ENCODE results near the gene SGSM1. TPM values are rescaled to one million over a fixed set of nuclear protein-coding genes. Genes with fewer than 3 reads are reported as not detected.

Gene SGSM1
- total RNA-seq, 1 experiment from 2014 or later: not detected

GRCh38 chr22:24801901-24802465 lies 4.0 kb upstream of the SGSM1 start:
- no peaks in the 10 kb centered on the region for H3K27me3 ChIP-seq (ENCODE audit: low read length)
- H4K20me1 ChIP-seq (ENCODE audit: insufficient read depth, low read depth, low read length): no peaks in the 10 kb centered on the region
- H3K27ac ChIP-seq (ENCODE audit: low read length): no peak overlapping the region
- no peaks in the 10 kb centered on the region for H3K9me2 ChIP-seq (replicated peaks; ENCODE audit: insufficient read depth, low read length)
- H3K4me3 ChIP-seq (ENCODE audit: low read length): no peak overlapping the region
- no peaks in the 10 kb centered on the region for H3K79me2 ChIP-seq (ENCODE audit: low read length)
- DNase-seq: no peak
- no peak overlapping the region for H2AFZ ChIP-seq (ENCODE audit: low read length)
- no peaks in the 10 kb centered on the region for H3K9me3 ChIP-seq (ENCODE audit: low read length)
- no peaks in the 10 kb centered on the region for H3K36me3 ChIP-seq (ENCODE audit: insufficient read depth, low read length)
- H3K9ac ChIP-seq (ENCODE audit: low read length): no peak overlapping the region
- H3K4me2 ChIP-seq (ENCODE audit: low read depth, low read length, poor library complexity, severe bottlenecking): no peak overlapping the region
- H3K4me1 ChIP-seq (ENCODE audit: low read length): no peaks in the 10 kb centered on the region

GRCh38 chr22:24803064-24803542 lies 2.9 kb upstream of the SGSM1 start:
- no peaks in the 10 kb centered on the region for H3K27me3 ChIP-seq (ENCODE audit: low read length)
- no peaks in the 10 kb centered on the region for H3K9me3 ChIP-seq (ENCODE audit: low read length)
- H3K4me1 ChIP-seq (ENCODE audit: low read length): no peaks in the 10 kb centered on the region
- no peaks in the 10 kb centered on the region for H3K9me2 ChIP-seq (replicated peaks; ENCODE audit: insufficient read depth, low read length)
- no peak overlapping the region for H3K9ac ChIP-seq (ENCODE audit: low read length)
- no peak overlapping the region for H3K4me2 ChIP-seq (ENCODE audit: low read depth, low read length, poor library complexity, severe bottlenecking)
- no peak overlapping the region for H2AFZ ChIP-seq (ENCODE audit: low read length)
- no peaks in the 10 kb centered on the region for H4K20me1 ChIP-seq (ENCODE audit: insufficient read depth, low read depth, low read length)
- no peaks in the 10 kb centered on the region for H3K79me2 ChIP-seq (ENCODE audit: low read length)
- H3K4me3 ChIP-seq (ENCODE audit: low read length): no peak overlapping the region
- DNase-seq: peak; percentile 74
- H3K36me3 ChIP-seq (ENCODE audit: insufficient read depth, low read length): no peaks in the 10 kb centered on the region
- H3K27ac ChIP-seq (ENCODE audit: low read length): no peak overlapping the region

GRCh38 chr22:24806663-24807001 lies 621 bp downstream of the SGSM1 start:
- no peaks in the 10 kb centered on the region for H3K79me2 ChIP-seq (ENCODE audit: low read length)
- H3K4me2 ChIP-seq (ENCODE audit: low read depth, low read length, poor library complexity, severe bottlenecking): no peak overlapping the region
- DNase-seq: no peak
- H3K4me1 ChIP-seq (ENCODE audit: low read length): no peaks in the 10 kb centered on the region
- no peaks in the 10 kb centered on the region for H4K20me1 ChIP-seq (ENCODE audit: insufficient read depth, low read depth, low read length)
- H3K9ac ChIP-seq (ENCODE audit: low read length): no peak overlapping the region
- H2AFZ ChIP-seq (ENCODE audit: low read length): no peak overlapping the region
- no peaks in the 10 kb centered on the region for H3K27me3 ChIP-seq (ENCODE audit: low read length)
- H3K9me3 ChIP-seq (ENCODE audit: low read length): no peaks in the 10 kb centered on the region
- H3K9me2 ChIP-seq (replicated peaks; ENCODE audit: insufficient read depth, low read length): no peaks in the 10 kb centered on the region
- no peaks in the 10 kb centered on the region for H3K36me3 ChIP-seq (ENCODE audit: insufficient read depth, low read length)
- H3K27ac ChIP-seq (ENCODE audit: low read length): no peak overlapping the region
- H3K4me3 ChIP-seq (ENCODE audit: low read length): no peak overlapping the region

- Histone ChIP-seq H3K27ac (ENCODE audit: low read length) (no peak overlapping the region), H4K20me1 (ENCODE audit: insufficient read depth, low read depth, low read length) (no peaks in the 10 kb centered on the region), H3K36me3 (ENCODE audit: insufficient read depth, low read length) (no peaks in the 10 kb centered on the region), H3K4me1 (ENCODE audit: low read length) (no peaks in the 10 kb centered on the region), H3K27me3 (ENCODE audit: low read length) (no peaks in the 10 kb centered on the region), H3K9me2 (replicated peaks; ENCODE audit: insufficient read depth, low read length) (no peaks in the 10 kb centered on the region), H3K4me2 (ENCODE audit: low read depth, low read length, poor library complexity, severe bottlenecking) (no peak overlapping the region), H3K79me2 (ENCODE audit: low read length) (no peaks in the 10 kb centered on the region), H3K9ac (ENCODE audit: low read length) (no peak overlapping the region), H2AFZ (ENCODE audit: low read length) (no peak overlapping the region), H3K4me3 (ENCODE audit: low read length) (no peak overlapping the region), H3K9me3 (ENCODE audit: low read length) (no peaks in the 10 kb centered on the region)
- DNase-seq: no peak
These were observed 1.4 kb downstream of the SGSM1 start for GRCh38 chr22:24807284-24807950.

GRCh38 chr22:24809331-24809730 lies 3.3 kb downstream of the SGSM1 start:
- Histone ChIP-seq H3K4me1 (ENCODE audit: low read length) (no peaks in the 10 kb centered on the region), H3K79me2 (ENCODE audit: low read length) (no peaks in the 10 kb centered on the region), H3K4me2 (ENCODE audit: low read depth, low read length, poor library complexity, severe bottlenecking) (no peak overlapping the region), H3K9ac (ENCODE audit: low read length) (no peak overlapping the region), H3K36me3 (ENCODE audit: insufficient read depth, low read length) (no peaks in the 10 kb centered on the region), H3K4me3 (ENCODE audit: low read length) (no peak overlapping the region), H4K20me1 (ENCODE audit: insufficient read depth, low read depth, low read length) (no peaks in the 10 kb centered on the region), H3K27me3 (ENCODE audit: low read length) (no peaks in the 10 kb centered on the region), H3K27ac (ENCODE audit: low read length) (no peak overlapping the region), H3K9me3 (ENCODE audit: low read length) (no peaks in the 10 kb centered on the region), H3K9me2 (replicated peaks; ENCODE audit: insufficient read depth, low read length) (no peaks in the 10 kb centered on the region), H2AFZ (ENCODE audit: low read length) (no peak overlapping the region)
- DNase-seq: no peak

GRCh38 chr22:24810043-24810749 lies 4.2 kb downstream of the SGSM1 start:
- Histone ChIP-seq H3K4me2 (ENCODE audit: low read depth, low read length, poor library complexity, severe bottlenecking) (no peak overlapping the region), H4K20me1 (ENCODE audit: insufficient read depth, low read depth, low read length) (no peaks in the 10 kb centered on the region), H3K4me1 (ENCODE audit: low read length) (no peaks in the 10 kb centered on the region), H2AFZ (ENCODE audit: low read length) (no peak overlapping the region), H3K27ac (ENCODE audit: low read length) (no peak overlapping the region), H3K9ac (ENCODE audit: low read length) (no peak overlapping the region), H3K4me3 (ENCODE audit: low read length) (no peak overlapping the region), H3K9me2 (replicated peaks; ENCODE audit: insufficient read depth, low read length) (no peaks in the 10 kb centered on the region), H3K36me3 (ENCODE audit: insufficient read depth, low read length) (no peaks in the 10 kb centered on the region), H3K27me3 (ENCODE audit: low read length) (no peaks in the 10 kb centered on the region), H3K79me2 (ENCODE audit: low read length) (no peaks in the 10 kb centered on the region), H3K9me3 (ENCODE audit: low read length) (no peaks in the 10 kb centered on the region)
- no peak for DNase-seq

GRCh38 chr22:24812950-24813775 lies 7.2 kb downstream of the SGSM1 start:
- no peak for DNase-seq

More at GRCh38 chr22:24812950-24813775, 7.2 kb downstream of the SGSM1 start:
- Histone ChIP-seq H3K9me2 (replicated peaks; ENCODE audit: insufficient read depth, low read length) (no peaks in the 10 kb centered on the region), H3K36me3 (ENCODE audit: insufficient read depth, low read length) (no peaks in the 10 kb centered on the region), H3K4me1 (ENCODE audit: low read length) (no peaks in the 10 kb centered on the region), H3K4me3 (ENCODE audit: low read length) (no peak overlapping the region), H3K79me2 (ENCODE audit: low read length) (no peaks in the 10 kb centered on the region), H2AFZ (ENCODE audit: low read length) (no peak overlapping the region), H3K27me3 (ENCODE audit: low read length) (no peaks in the 10 kb centered on the region), H3K4me2 (ENCODE audit: low read depth, low read length, poor library complexity, severe bottlenecking) (no peak overlapping the region), H3K9me3 (ENCODE audit: low read length) (no peaks in the 10 kb centered on the region), H3K9ac (ENCODE audit: low read length) (no peak overlapping the region), H3K27ac (ENCODE audit: low read length) (no peak overlapping the region), H4K20me1 (ENCODE audit: insufficient read depth, low read depth, low read length) (no peaks in the 10 kb centered on the region)

All from Karpas-422 (cell line).